HepG2 (cell line): Measurements from ENCODE around the gene PWWP2A.

Source experiments
- ETV6 ChIP-seq: sonication (generic); formaldehyde crosslinking; conservative IDR thresholded peaks from 2 replicates; pipeline ENCODE4 v1.4.0; 2020; ENCODE audit warnings: missing genetic modification reagents
- EZH2 ChIP-seq: conservative IDR thresholded peaks from 2 replicates; pipeline ENCODE4 v1.6.1; 2012; ENCODE audit warnings: mild to moderate bottlenecking, low read depth, low read length, moderate library complexity
- NFIB ChIP-seq: sonication (generic); formaldehyde crosslinking; IDR thresholded peaks from 2 replicates; pipeline ENCODE4 v1.9.0; 2021; ENCODE audit warnings: missing genetic modification reagents, mild to moderate bottlenecking, borderline replicate concordance

DNA sequence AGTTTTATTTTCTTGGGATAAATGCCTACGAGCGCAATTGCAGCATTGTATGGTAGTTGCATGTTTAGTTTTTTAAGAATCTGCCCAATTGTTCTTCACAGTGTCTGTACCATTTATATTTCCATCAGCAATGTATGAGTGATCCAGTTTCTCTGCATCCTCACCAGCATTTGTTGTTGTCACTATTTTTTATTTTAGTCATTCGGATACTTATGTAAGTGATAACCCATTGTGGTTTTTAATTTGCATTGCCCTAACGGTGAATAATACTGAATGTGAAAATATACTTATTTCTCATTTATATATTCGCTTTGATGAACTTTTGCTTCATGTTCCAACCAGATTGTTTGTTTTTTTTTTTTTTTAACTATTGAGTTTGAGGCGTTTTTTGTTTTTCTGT lies 33.7 kb upstream of the PWWP2A start:
- TF ChIP-seq ETV6 (no peak), NFIB (no peak), EZH2 (no peak)
